Frontal cortex (tissue), 1 donor: ENCODE measurements around the gene FAM228B. TPM values are rescaled to one million over a fixed set of nuclear protein-coding genes. Genes with fewer than 3 reads are reported as not detected.

ENCODE experiments used
- total RNA-seq: library from RNA; depleted of rRNA; stranded (reverse); fragments of >200 nt; gene quantifications from one replicate; pipeline ENCODE4 v1.2.3, GENCODE V29; 2014

Gene FAM228B
- total RNA-seq, 1 donor from 2014 or later: 127 TPM

Other genes with a start within 250 kb of the FAM228B start
- 55.0 TPM for gene ATAD2B, start 196.3 kb upstream of the FAM228B start, total RNA-seq
- gene UBXN2A, start 183.0 kb upstream of the FAM228B start, total RNA-seq: 64.8 TPM
- 0.41 TPM for gene MFSD2B, start 113.4 kb upstream of the FAM228B start, total RNA-seq
- 27.3 TPM for gene WDCP, start 76.1 kb upstream of the FAM228B start, total RNA-seq
- gene FKBP1B, start 73.7 kb upstream of the FAM228B start, total RNA-seq: 73.8 TPM
- 125 TPM for gene SF3B6, start 47.1 kb upstream of the FAM228B start, total RNA-seq
- gene TP53I3, start 38.6 kb upstream of the FAM228B start, total RNA-seq: 15.5 TPM
- gene PFN4, start 135 bp upstream of the FAM228B start, total RNA-seq: not detected
- gene FAM228A, start 51.6 kb downstream of the FAM228B start, total RNA-seq: 3.3 TPM
- gene ITSN2, start 237.1 kb downstream of the FAM228B start, total RNA-seq: 25.3 TPM